NCI-H2107 (cell line): ENCODE results near the gene CCDC112.
"Not testable (repeated sequence)": the region's sequence is repeated elsewhere in the genome, so short reads cannot be mapped to it uniquely, and the experiment has no call there.

ENCODE experiments used
- DNase-seq: peaks from one replicate; lab custom pipeline; 2025; lab: John Stamatoyannopoulos, UW

CCDC112 gene

GRCh38 chr5:115262321-115263077 lies 34.0 kb downstream of the CCDC112 start, which contains the start of gene PGGT1B:
TSS of gene PGGT1B (minus strand) at chr5:115262877. CDS start at chr5:115262851, 26 bp downstream.
- peak; percentile 30 for DNase-seq

- no peak for DNase-seq
Observed at GRCh38 chr5:115262011-115262320, 34.5 kb downstream of the CCDC112 start.

- DNase-seq, result no peak
Observed at GRCh38 chr5:115260248-115260647, 36.2 kb downstream of the CCDC112 start.

- DNase-seq, result no peak
Observed at GRCh38 chr5:115257981-115258380, 38.5 kb downstream of the CCDC112 start.

GRCh38 chr5:115249379-115249778 lies 47.1 kb downstream of the CCDC112 start:
- not testable (repeated sequence) for DNase-seq

- no peak for DNase-seq
Observed at GRCh38 chr5:115246361-115246991, 50.0 kb downstream of the CCDC112 start.

GRCh38 chr5:115243412-115243811 lies 53.0 kb downstream of the CCDC112 start:
- no peak for DNase-seq

- no peak for DNase-seq
Observed at GRCh38 chr5:115241881-115242642, 54.4 kb downstream of the CCDC112 start.

GRCh38 chr5:115237066-115237465 lies 59.4 kb downstream of the CCDC112 start:
- DNase-seq, result no peak

- DNase-seq, result no peak
Observed at GRCh38 chr5:115236599-115236998, 59.9 kb downstream of the CCDC112 start.

GRCh38 chr5:115231598-115231997 lies 64.9 kb downstream of the CCDC112 start:
- DNase-seq, result no peak

- DNase-seq, result no peak
Observed at GRCh38 chr5:115229606-115230005, 66.8 kb downstream of the CCDC112 start.

- no peak for DNase-seq
Observed at GRCh38 chr5:115227281-115227680, 69.2 kb downstream of the CCDC112 start.
